Measurements from ENCODE around the gene NPTN.

Gene NPTN

DNA sequence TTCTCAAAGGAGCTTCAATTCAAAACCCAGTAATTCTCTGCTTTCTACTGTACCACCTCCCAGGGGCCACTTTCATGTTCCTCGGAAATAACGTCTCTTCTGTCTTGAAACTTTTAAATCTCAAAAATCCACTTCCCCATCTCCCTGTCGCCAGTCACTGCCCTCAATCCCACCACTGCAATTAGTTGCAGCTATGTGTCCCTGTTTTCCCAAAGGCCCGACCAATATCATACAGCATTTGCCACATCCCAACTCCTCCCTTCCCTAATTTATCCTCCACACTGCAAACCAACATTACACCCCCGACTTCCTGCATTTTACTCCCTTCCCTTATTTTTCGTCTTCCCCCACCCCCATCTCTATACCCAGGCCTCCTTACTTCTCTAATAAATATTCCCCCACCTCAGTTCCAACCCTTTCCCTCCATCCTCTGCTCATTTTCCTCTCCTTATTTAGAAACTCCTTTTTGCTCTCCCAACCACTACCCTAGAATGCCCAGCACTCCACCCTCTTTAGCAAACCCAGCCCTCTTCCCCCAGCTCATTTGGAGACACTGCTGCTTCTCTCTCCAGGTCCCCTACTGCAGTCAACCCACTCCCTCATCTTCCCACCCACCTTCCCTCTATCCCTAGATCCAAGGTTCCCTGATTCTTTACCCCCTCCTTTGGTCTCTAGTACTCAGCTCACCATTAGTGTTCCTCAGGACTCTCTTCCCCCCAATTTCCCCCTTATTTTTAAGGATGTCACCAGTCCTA is 1.1 kb downstream of the NPTN start:
- DNase-seq = no peak

GRCh38 chr15:73630921-73631362 is 2.2 kb downstream of the NPTN start:
- no peak for DNase-seq

DNA sequence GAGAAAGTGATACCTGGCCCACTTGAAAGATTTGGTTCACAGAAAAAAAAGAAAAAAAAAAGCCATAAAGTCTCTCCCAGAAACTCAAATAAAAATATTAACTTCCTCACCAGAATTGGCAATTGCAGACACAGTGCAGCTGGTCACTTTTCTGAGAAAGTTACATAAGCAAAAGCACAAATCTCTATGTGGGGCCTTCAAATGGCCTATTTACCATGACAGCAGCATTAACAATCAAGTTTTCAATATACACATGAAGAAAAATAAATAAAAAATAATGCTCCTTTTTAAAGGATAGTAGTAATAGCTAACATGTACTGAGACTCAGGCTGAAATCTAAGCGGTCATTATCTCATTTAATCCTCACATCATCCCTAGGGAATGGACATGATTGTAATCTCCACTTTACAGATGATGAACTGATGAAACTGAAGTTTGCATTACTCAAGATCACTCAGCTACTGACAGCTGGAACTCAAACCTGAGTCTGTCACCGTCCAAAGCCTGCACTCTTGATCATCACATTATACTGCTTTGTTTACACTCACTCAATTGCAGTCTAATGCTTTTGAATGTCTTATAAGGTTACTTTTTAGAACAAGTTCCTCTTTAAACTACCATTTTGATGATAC is 3.3 kb downstream of the NPTN start:
- no peak for DNase-seq

- DNase-seq = no peak
Measured at GRCh38 chr15:73628976-73629797, 4.0 kb downstream of the NPTN start.

DNA sequence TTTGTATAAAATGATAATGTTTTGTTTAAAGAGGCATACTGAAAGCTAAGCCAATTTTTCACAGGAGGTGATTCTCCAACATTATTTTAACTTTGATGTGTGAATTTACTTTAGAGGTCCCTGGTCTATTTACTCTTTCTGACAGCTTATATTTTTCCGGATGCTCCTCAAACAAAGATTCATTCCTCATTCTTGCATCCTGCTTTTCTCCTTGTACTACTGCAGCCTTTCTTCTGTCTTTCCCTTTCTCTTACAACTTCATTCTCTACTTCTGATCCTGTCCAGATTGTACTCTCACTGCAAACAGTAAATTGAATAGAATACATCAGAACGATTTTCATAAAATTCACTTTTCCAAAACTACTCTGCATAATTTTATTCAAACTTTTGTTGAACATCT is 5.1 kb downstream of the NPTN start:
- no peak for DNase-seq

- DNase-seq = no peak
Measured at GRCh38 chr15:73626072-73626471, 7.1 kb downstream of the NPTN start.

- DNase-seq = no peak
Measured at GRCh38 chr15:73624530-73624929, 8.7 kb downstream of the NPTN start.

DNA sequence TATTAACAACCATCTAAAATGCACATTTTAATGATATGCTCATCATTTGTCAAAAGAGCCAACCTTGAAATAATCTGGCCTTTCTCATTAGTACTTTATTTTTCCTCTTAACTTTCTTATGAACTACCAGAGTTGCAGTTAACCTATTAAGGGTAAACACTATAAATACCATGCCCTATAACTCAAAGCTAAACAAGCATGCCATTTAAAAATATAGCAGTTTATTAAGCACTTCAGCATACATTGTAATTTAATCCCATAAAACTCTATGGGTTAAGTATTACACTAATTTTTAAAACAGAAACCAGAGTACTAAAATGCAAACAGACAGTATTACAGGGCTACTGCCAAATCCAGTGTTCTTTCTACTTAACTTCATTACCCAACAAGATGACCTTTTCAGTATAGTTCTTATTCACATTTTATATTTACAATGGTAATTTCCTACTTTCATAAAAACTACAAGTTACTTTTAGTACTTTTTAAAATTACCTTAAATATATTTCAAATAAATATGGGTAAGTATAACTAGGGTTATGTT is 11.8 kb downstream of the NPTN start:
- DNase-seq = no peak

- DNase-seq = no peak
Measured at GRCh38 chr15:73620078-73620477, 13.1 kb downstream of the NPTN start.

DNA sequence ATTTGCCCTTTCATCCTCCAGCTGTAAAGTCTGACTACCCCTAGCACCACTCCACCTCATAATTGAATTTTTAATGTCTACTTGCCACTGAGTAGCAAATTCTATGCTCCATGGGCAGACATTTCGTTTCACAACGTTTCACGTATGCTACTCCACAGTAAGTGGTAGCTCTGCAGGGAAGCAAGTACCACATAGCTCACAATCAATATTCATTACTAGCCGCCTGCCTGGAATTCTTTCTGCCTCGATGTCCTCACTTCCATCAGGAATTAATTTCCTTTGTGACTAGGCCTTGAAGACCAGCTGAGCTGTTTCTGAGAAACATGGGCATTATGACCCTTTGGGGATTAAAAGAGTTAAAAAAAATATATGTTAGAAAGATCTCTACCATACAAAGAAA is 15.3 kb downstream of the NPTN start:
- DNase-seq = no peak

DNA sequence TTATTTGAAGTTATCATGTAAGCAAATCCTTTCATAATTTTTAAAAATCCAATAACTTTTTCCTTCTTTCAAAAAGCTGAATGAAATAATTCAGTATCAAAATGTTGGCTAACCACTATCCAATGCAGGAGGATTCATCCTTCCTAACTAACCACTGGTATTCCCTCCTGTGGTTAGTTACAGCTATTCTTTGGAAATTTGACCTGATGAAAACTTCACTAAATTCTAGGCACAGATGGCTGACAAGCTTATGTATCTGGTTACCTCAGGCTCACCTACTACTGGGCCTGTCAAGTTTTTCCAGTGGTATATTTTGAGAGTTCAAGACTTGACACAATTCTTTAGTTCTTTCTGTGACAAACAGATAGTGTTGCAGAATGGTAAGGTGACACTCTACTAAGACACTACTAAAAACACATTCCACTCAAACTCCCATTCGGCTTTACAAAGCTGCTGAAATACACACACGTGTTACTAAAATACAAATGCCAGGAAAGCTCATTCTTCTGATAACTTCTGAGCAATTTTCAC is 15.8 kb downstream of the NPTN start:
- no peak for DNase-seq

- DNase-seq = peak; percentile 36
Measured at GRCh38 chr15:73608941-73609340, 24.2 kb downstream of the NPTN start.

GRCh38 chr15:73608475-73608874 is 24.7 kb downstream of the NPTN start:
- no peak for DNase-seq

DNA sequence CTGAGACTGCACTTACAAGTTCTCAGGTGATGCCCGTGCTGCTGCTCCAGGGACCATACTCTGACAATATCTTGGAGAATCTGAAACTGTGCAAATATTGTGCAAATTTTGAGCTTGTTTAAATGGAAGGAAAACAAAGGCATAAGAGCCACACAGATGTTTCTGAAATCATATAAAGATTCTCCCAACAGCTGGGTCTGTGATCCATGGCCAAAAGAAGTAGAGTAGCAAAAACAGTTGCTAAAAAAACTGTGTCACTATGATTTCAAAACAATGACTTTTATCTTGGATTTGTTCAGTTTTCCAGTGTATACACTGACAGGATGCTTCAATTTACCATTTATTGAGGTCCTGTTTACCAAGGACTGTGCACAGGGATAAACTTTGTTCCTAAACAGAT is 25.3 kb downstream of the NPTN start:
- DNase-seq = no peak

DNA sequence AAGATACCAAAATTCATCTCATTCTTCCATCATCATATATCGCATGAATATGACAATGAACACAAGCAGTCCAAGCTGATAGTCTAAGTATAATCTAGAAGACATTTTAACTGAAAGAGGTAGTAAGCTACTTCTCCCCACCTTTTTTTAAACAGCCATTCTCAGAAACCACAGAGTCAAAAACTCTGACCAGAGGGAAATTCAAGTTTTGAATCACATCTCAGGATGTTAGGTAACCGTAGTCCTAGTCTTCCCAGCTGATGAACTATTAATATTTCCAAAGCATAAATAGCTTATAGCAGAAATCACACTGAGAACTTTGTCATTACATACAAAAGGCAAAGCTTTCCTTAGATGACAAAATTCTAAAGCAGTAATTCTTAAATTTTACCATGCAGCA is 25.8 kb downstream of the NPTN start:
- no peak for DNase-seq

DNA sequence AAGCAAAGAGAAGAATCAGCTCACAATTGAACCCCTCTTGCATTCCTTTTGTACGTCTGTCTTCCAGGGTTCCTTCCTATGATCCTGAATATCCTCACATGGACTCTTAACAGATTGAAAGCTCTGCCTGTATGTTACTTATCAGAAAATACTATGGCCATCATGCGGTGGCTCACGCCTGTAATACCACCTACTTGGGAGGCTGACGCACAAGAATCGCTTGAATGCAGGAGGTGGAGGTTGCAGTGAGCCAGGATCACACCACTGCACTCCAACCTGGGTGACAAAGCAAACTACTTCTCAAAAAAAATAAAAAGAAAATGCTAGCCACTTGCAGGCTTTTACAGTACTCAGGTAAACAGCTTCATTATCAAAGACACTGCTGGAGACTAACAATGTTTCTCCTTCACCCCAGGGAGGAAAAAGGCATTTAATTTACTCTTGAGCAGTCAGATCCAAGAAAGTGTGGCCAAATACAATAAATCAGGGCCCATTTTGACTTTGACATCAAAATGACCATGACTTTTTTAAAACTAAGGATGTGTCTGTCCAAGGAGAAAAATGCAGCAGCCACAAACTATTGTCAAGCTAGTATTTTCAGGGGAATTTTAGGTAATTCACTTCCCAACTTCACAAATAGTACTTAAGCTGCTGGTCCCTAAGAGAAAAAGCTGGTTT is 27.3 kb downstream of the NPTN start:
- no peak for DNase-seq

DNA sequence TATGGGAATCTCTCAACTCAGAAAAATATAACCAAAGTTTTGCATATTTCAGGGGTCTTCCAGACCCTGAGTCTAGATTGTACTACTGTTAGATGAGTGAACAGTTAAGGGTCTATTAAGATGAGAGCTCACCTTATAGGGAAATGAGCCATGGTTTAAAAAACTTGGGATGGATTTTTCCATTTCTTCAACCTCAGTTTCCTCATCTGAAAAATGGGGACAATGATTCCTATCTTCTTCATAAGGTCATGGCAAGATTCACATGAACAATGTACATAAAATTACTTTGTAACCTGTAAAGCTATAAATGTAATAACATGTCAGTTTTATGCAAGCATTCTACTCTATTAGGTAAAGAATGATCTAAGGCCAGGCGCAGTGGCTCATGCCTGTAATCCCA is 28.7 kb downstream of the NPTN start:
- DNase-seq = no peak

DNA sequence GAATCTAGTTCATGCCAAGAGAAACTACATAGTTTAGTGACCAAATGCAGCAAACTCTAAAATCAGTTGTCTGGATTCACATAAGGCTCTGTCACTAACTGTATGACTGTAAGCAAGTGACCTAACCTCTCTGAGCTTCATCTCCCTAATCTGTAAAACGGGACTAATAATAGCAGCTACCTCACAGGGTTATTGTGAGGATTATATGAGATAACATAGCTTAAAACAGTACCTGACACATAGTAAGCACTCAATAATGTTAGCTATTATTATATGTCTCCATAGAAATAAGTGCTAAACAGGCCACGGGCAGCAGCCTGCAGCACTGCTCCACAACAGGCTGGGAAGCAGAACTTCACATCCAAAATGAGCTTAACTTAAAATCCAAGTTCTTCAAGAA is 30.2 kb downstream of the NPTN start:
- no peak for DNase-seq

DNA sequence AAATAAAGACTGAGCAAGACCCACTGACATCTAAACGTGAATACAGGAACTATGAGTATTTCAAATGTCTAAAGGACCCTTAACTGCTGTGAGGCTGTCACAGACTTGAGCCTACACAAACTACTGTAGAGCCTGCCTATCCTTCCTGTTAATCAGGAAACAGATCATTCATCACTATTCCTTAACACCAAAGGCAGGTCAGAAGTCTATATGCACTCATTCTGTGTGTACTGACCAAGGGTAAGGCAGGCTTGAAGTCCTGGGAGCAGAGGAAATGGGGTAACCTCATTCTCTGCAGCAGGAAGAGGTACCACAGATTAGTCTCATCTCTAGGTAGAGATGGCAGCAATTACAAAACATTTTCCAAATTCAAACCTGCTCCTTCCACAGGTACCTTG is 30.7 kb downstream of the NPTN start:
- DNase-seq = no peak

DNA sequence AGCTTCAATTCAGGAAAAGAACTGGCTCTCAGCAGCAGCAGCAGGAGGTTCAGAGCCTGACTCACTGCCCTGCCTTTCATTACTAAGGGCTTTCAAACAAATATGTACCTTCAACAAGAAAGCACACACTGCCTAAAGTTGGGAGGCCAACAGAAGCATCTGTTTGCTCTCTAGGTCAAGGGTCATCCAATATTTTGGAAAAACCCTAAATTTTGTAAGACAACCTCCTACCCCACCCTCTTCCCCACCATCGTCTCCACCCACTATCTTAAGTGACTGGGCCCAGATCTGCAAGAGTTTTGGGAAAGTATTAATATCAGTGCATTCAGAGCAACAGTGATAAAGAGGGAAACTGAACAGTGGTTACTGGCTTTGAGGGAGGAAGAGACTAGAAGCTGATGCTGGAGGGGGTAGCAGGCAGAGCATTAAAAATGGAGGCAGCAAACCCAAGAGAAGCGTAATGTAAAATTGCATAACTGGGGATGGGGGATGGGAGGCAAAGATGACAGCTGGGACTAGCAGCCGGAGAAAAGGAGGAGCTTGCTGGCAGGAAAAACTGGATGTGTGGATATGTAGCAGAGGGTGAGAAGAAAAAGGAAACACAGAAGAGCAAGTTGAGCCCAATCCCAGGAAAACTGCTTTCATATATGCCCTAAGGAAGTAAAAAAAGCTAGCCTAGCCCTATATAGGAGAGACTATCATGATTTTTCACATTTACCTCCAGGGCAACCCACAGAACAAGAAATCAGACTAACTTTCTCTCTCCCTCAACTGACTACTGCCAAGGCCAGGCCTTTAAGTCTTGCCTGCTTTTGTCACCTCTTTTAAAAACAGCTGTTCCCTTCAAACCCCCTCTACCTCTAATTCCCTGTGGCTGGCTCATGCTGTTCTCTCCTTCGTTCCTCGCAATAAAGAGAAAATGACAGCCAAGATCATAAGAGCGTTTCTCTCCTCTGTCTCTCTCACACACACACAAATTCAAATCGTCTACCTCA is 31.4 kb downstream of the NPTN start:
- no peak for DNase-seq

Measured in amniotic stem cell (primary cell).